ENCODE results near the gene NVL.

DNA sequence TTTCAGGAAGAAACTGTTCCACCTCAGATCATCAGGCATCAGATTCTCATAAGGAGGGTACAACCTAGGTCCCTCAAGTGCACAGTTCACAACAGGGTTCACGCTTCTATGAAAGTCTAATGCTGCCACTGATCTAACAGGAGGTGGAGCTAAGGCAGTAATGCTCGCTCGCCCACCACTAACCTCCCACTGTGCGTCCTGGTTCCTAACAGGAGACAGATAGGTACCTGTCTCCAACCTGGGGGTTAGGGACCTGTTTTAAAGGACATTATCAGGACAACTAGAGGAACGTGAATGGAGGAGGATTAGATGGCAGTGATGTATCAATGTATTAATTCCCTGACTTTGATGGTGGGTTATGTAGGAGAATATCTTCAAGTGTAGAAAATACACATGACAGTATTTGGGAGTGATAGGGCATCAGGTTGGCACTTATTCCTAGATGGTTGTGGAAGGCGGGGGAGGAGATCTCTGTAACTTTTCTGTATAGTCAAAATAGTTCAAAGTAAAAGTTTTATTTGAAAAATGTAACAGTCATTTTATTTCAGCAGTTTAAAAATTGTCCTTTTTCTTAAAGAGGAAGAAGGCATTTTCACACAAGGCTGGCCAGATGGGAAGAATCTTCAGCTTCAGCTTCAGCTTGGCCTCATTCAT is 103.0 kb downstream of the NVL start:
- TF ChIP-seq POLR2A (IDR thresholded peaks at IDR 0.05; ENCODE audit: low read length): no peak
- TF ChIP-seq CTCF (IDR thresholded peaks at IDR 0.05): no peak

All from A549 (cell line).